ENCODE measurements around the gene CDHR2.

DNA sequence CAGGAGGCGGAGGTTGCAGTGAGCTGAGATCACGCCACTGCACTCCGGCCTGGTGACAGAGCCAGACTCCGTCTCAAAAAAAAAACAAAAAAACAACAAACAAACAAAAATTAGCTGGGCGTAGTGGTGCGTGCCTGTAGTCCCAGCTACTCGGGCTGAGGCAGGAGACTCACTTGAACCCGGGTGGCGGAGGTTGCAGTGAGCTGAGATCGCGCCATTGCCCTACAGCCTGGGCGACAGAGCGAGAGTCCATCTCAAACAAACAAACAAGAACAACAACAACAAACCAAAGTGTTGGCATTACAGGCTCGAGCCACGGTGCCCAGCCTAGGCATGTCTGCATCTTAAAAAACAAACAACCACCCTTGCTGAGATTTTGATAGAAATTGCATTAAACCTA lies 24.2 kb upstream of the CDHR2 start:
- TF ChIP-seq POLR2A (IDR thresholded peaks at IDR 0.05) (no peak), POLR2AphosphoS5 (IDR thresholded peaks at IDR 0.05; ENCODE audit: insufficient read depth in 1 of 2, low read depth in 1 of 2) (no peak)
- TF ChIP-seq, protein P1, sequence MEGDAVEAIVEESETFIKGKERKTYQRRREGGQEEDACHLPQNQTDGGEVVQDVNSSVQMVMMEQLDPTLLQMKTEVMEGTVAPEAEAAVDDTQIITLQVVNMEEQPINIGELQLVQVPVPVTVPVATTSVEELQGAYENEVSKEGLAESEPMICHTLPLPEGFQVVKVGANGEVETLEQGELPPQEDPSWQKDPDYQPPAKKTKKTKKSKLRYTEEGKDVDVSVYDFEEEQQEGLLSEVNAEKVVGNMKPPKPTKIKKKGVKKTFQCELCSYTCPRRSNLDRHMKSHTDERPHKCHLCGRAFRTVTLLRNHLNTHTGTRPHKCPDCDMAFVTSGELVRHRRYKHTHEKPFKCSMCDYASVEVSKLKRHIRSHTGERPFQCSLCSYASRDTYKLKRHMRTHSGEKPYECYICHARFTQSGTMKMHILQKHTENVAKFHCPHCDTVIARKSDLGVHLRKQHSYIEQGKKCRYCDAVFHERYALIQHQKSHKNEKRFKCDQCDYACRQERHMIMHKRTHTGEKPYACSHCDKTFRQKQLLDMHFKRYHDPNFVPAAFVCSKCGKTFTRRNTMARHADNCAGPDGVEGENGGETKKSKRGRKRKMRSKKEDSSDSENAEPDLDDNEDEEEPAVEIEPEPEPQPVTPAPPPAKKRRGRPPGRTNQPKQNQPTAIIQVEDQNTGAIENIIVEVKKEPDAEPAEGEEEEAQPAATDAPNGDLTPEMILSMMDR (IDR thresholded peaks at IDR 0.05) = no peak
